Smooth muscle cell (in vitro differentiated cells): ENCODE measurements around the gene MAMSTR. TPM values are rescaled to one million over a fixed set of nuclear protein-coding genes. Genes with fewer than 3 reads are reported as not detected.

Source experiments
- DNase-seq: peaks from one replicate; lab custom pipeline; 2025; ENCODE audit not compliant: unreplicated experiment; lab: John Stamatoyannopoulos, UW
- H2AFZ ChIP-seq: fragments of 200-600 bp; sonication (generic); 2 replicates; pipeline ENCODE4 v1.6.0; 2016; ENCODE audit warnings: antibody characterized with exemption, low read depth, mild to moderate bottlenecking
- H3F3A ChIP-seq: fragments of 200-600 bp; sonication (generic); 2 replicates; pipeline ENCODE4 v1.6.0; 2017; ENCODE audit warnings: antibody characterized with exemption, low read depth
- H3K27ac ChIP-seq: fragments of 200-600 bp; sonication (generic); 2 replicates; pipeline ENCODE4 v1.5.1; 2016; ENCODE audit warnings: low read depth, mild to moderate bottlenecking
- H3K27me3 ChIP-seq: fragments of 200-600 bp; sonication (generic); 2 replicates; pipeline ENCODE4 v1.6.1; 2016; ENCODE audit warnings: low read depth, mild to moderate bottlenecking
- H3K36me3 ChIP-seq: fragments of 200-600 bp; sonication (generic); 2 replicates; pipeline ENCODE4 v1.5.1; 2016; ENCODE audit warnings: low read depth
- H3K4me1 ChIP-seq: fragments of 200-600 bp; sonication (generic); 2 replicates; pipeline ENCODE4 v1.5.1; 2016; ENCODE audit warnings: low read depth
- H3K4me2 ChIP-seq: fragments of 200-600 bp; sonication (generic); 2 replicates; pipeline ENCODE4 v1.6.0; 2016; ENCODE audit warnings: mild to moderate bottlenecking
- H3K4me3 ChIP-seq: fragments of 200-600 bp; sonication (generic); 2 replicates; pipeline ENCODE4 v1.5.1; 2016; ENCODE audit warnings: mild to moderate bottlenecking
- H3K79me2 ChIP-seq: fragments of 200-600 bp; sonication (generic); 2 replicates; pipeline ENCODE4 v1.6.0; 2016; ENCODE audit warnings: low read depth, mild to moderate bottlenecking
- H3K9ac ChIP-seq: fragments of 200-600 bp; sonication (generic); 2 replicates; pipeline ENCODE4 v1.6.0; 2016; ENCODE audit warnings: low read depth
- H3K9me3 ChIP-seq: fragments of 200-600 bp; sonication (generic); replicated peaks from 2 replicates; pipeline ENCODE4 v1.5.1; 2016; ENCODE audit warnings: low read depth
- H4K20me1 ChIP-seq: fragments of 200-600 bp; sonication (generic); 2 replicates; pipeline ENCODE4 v1.6.0; 2016; ENCODE audit warnings: low read depth
- WGBS: methylation state at CpG from one replicate; pipeline ENCODE4 v1.1.7; 2016; ENCODE audit warnings: low lambda C conversion rate; 5-methylcytosine and 5-hydroxymethylcytosine counted together
- polyA plus RNA-seq: library from polyadenylated mRNA; unstranded; fragments of >200 nt; fragmentation: Nextera tagmentation; extraction: Ambion mirVana; gene quantifications from 2 replicates; pipeline ENCODE4 v1.2.1, GENCODE V29; 2016
- total RNA-seq: library from RNA; depleted of rRNA; stranded (reverse); fragments of >200 nt; gene quantifications from 2 replicates; pipeline ENCODE4 v1.2.3, GENCODE V29; 2014
- TF ChIP-seq, protein P1 (sequence below): fragments of 200-600 bp; sonication (generic); IDR thresholded peaks from 2 replicates; pipeline ENCODE4 v1.5.1; 2017; ENCODE audit warnings: borderline replicate concordance, mild to moderate bottlenecking, antibody characterized with exemption; ENCODE audit not compliant: insufficient read depth, poor library complexity, severe bottlenecking

MAMSTR gene
- total and polyA plus RNA-seq, 2 experiments from 2014 or later: 0.58 to 3.9 TPM

DNA sequence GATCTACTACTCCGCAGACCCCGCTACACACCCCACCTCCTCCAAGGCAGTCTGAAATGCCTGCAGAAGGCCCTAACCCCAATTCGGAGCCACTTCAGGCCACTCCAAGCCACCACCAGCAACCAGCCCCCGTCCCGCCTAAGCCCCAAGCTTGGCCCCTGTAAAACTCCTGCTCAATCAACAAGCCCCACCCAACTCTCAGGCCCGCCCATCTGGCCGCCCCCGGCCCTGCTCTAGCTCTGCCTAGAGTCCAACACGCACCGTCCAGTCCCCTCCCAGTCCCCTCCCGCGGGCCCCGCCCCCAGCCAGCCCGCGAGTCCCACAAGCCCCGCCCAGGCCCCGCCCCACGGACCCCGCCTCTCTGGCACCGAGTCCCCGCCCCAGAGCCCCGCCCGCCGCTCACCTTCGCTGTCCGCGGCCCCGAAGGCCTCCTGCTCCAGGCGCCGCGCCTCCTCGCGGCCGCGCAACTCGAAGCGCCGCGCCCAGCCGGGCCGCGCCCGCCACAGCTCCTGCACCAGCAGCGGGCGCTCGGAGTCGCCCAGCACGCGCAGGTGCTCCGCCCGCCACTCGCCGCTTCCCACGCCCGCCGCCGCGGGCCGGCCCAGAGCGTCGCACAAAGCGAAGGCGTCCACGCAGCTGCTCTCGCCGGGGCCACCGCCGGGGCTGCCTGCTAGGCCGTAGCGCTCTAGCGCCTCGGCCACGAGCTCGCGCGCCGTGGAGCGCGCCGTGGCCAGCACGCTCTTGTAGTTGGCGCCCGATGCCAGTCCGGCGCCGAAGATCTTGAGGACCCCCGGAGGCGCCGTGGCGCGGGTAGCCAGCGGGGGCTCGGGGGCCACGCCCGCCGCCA, 19.3 kb upstream of the MAMSTR start:
- H3K4me1 ChIP-seq: peaks cover 9% of the 10 kb centered on the region
- H3K27ac ChIP-seq: no peak overlapping the region
- no peaks in the 10 kb centered on the region for H4K20me1 ChIP-seq
- H3K9me3 ChIP-seq: no peaks in the 10 kb centered on the region
- peak overlapping the region; percentile 95 for H3K4me2 ChIP-seq
- H3K36me3 ChIP-seq: no peaks in the 10 kb centered on the region
- no peaks in the 10 kb centered on the region for H3K27me3 ChIP-seq
- no peaks in the 10 kb centered on the region for H3K79me2 ChIP-seq
- no peak overlapping the region for H3K9ac ChIP-seq
- H3F3A ChIP-seq: no peaks in the 10 kb centered on the region
- H3K4me3 ChIP-seq: peak overlapping the region; percentile 55
- peak overlapping the region; percentile 75 for H2AFZ ChIP-seq
- DNase-seq: peak; percentile 94
- WGBS: 4% methylated on average over 68 of the region's 96 CpGs
- TF ChIP-seq, protein P1, sequence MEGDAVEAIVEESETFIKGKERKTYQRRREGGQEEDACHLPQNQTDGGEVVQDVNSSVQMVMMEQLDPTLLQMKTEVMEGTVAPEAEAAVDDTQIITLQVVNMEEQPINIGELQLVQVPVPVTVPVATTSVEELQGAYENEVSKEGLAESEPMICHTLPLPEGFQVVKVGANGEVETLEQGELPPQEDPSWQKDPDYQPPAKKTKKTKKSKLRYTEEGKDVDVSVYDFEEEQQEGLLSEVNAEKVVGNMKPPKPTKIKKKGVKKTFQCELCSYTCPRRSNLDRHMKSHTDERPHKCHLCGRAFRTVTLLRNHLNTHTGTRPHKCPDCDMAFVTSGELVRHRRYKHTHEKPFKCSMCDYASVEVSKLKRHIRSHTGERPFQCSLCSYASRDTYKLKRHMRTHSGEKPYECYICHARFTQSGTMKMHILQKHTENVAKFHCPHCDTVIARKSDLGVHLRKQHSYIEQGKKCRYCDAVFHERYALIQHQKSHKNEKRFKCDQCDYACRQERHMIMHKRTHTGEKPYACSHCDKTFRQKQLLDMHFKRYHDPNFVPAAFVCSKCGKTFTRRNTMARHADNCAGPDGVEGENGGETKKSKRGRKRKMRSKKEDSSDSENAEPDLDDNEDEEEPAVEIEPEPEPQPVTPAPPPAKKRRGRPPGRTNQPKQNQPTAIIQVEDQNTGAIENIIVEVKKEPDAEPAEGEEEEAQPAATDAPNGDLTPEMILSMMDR: peak; percentile 15

DNA sequence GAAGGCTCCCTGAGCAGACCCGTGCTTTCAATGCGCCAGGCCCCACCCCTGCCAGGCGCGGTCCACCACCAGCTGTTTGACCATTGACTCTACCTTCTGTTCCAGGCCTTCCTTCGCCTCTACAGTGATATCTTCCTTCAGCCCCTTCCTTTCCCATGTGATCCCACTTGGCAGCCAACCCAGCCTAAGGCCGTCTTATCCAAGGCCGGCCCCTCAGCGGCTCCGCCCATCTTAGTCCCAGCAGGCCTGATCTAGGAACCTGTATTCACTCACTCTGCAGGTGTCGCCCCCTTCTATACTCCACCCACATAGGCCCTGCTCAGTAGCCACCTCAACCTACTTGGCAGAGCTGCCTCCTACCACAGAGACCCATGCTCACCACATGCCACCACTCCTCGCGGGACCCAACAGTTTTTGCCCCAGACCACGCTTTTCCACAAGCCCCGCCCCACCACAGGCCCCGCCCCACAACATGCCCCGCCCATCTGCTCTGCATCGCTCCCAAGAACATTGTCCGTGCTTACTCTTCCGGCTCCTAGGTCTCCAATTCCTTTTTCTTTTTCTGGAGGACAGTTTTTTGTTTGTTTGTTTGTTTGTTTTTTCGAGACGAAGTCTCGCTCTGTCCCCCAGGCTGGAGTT, 18.0 kb upstream of the MAMSTR start:
- no peaks in the 10 kb centered on the region for H4K20me1 ChIP-seq
- H3K4me2 ChIP-seq: no peak overlapping the region
- H3K27me3 ChIP-seq: no peaks in the 10 kb centered on the region
- no peak overlapping the region for H3K27ac ChIP-seq
- peaks cover 9% of the 10 kb centered on the region for H3K4me1 ChIP-seq
- no peaks in the 10 kb centered on the region for H3K36me3 ChIP-seq
- WGBS: 66% methylated on average over 21 of the region's 22 CpGs
- H3K9me3 ChIP-seq: no peaks in the 10 kb centered on the region
- H3K79me2 ChIP-seq: no peaks in the 10 kb centered on the region
- H3K4me3 ChIP-seq: no peak overlapping the region
- TF ChIP-seq, protein P1: no peak
- no peak for DNase-seq
- H3F3A ChIP-seq: no peaks in the 10 kb centered on the region
- no peak overlapping the region for H3K9ac ChIP-seq
- no peak overlapping the region for H2AFZ ChIP-seq

DNA sequence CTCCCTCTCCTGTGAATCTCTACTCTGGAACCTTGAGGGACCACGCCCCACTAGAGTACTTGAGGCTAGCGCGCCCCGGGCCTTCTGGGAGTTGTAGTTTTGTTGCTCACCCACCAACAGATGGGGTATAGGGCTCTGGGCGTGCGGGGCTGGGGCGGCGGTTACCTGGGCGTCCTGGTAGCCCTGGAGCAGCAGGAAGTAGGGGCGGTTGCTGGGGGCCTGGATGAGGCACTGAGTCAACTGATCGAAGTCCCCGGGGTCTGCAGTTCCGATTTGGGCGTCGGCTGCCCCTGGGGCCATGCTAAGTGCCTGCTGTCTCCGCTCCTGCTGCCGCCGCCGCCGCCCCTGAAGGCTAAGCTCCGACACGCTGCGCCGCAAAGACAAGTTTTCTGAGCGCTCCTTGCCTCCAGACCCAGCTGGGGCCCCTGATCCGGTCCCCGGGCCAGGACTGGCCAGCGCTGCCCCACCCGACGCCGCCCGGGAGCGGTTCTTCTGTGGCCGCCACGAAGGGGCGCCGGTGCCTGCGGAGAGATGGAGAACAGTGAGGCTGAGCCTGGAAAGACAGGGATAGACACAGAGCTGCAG, 15.6 kb upstream of the MAMSTR start:
- H2AFZ ChIP-seq: peak overlapping the region; percentile 84
- H3K4me1 ChIP-seq: peaks cover 9% of the 10 kb centered on the region
- peak overlapping the region; percentile 53 for H3K4me3 ChIP-seq
- no peaks in the 10 kb centered on the region for H3K36me3 ChIP-seq
- no peak overlapping the region for H3K27ac ChIP-seq
- no peak for DNase-seq
- H3K27me3 ChIP-seq: no peaks in the 10 kb centered on the region
- no peaks in the 10 kb centered on the region for H4K20me1 ChIP-seq
- H3K79me2 ChIP-seq: no peaks in the 10 kb centered on the region
- no peaks in the 10 kb centered on the region for H3F3A ChIP-seq
- TF ChIP-seq, protein P1: no peak
- H3K4me2 ChIP-seq: peak overlapping the region; percentile 85
- peak overlapping the region; percentile 15 for H3K9ac ChIP-seq
- H3K9me3 ChIP-seq: no peaks in the 10 kb centered on the region
- 1% methylated on average over 38 of the region's 38 CpGs for WGBS
